Type B pancreatic cell (in vitro differentiated cells): ENCODE data around the gene AGO3. TPM values are rescaled to one million over a fixed set of nuclear protein-coding genes. Genes with fewer than 3 reads are reported as not detected.

Experiments used
- DNase-seq: peaks from one replicate; pipeline ENCODE4 v3.0.0; 2021; ENCODE audit warnings: mixed read lengths; ENCODE audit not compliant: unreplicated experiment; ENCODE audit errors: extremely low spot score
- H3K27ac Mint-ChIP-seq: 2 replicates; pipeline ENCODE4 v1.8.0; 2021; ENCODE audit warnings: mild to moderate bottlenecking, mixed read lengths
- H3K27me3 Mint-ChIP-seq: 2 replicates; pipeline ENCODE4 v1.8.0; 2021; ENCODE audit warnings: mixed read lengths
- H3K36me3 Mint-ChIP-seq: 2 replicates; pipeline ENCODE4 v1.8.0; 2021; ENCODE audit warnings: mixed read lengths
- H3K4me1 Mint-ChIP-seq: one replicate; pipeline ENCODE4 v1.8.0; 2021; ENCODE audit warnings: mixed read lengths; ENCODE audit not compliant: unreplicated experiment
- H3K4me3 Mint-ChIP-seq: 2 replicates; pipeline ENCODE4 v1.8.0; 2021; ENCODE audit warnings: mild to moderate bottlenecking, mixed read lengths
- H3K9me3 Mint-ChIP-seq: 2 replicates; pipeline ENCODE4 v1.8.0; 2021; ENCODE audit warnings: mixed read lengths
- total RNA-seq: library from RNA; stranded (reverse); gene quantifications from 2 replicates; pipeline ENCODE4 v1.2.1, GENCODE V29; 2021; ENCODE audit warnings: low replicate concordance
- TF ChIP-seq, protein P1 (sequence below): fragments of 200-600 bp; sonication (generic); conservative IDR thresholded peaks from 2 replicates; pipeline ENCODE4 v1.5.0; 2021; ENCODE audit warnings: antibody characterized with exemption, mild to moderate bottlenecking

The AGO3 gene
- total RNA-seq, 1 donor from 2014 or later = 30.6 TPM

DNA sequence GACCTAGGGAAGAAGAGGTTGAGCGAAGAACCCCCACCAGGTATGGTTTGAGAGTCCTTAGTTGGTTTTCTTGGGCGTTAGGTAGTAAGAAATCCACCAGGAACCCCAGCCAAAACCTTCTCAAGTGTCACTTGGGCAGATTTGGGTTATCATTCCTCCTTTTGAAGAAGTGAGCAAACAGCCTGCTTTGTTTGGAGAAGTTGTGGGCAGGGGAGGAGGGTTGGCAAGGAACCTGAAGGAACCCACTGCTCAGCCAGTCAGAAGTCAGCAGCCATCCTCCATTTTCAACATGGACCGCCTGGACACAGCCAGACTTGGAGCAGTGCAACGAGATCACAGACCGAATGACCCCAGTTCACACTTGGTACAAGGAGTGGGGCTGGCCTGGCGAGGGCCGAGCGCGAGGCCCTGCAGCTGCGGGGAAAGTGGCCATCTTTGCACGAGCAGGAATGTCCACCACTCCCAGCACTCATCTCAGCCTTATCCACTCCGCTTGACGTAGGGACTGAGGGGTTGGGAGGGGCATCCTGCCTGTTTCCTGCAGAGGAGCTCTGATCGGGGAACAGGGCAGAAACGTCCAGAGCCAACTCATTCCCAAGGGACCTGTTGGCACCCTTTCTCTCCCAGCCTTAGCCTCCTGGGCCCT is 165.0 kb downstream of the AGO3 start:
- Mint-ChIP-seq H3K9me3 (no peaks in the 10 kb centered on the region), H3K4me1 (peaks cover 5% of the 10 kb centered on the region), H3K4me3 (no peak overlapping the region), H3K27ac (no peak overlapping the region), H3K36me3 (no peaks in the 10 kb centered on the region), H3K27me3 (no peaks in the 10 kb centered on the region)
- DNase-seq = no peak
- TF ChIP-seq, protein P1, sequence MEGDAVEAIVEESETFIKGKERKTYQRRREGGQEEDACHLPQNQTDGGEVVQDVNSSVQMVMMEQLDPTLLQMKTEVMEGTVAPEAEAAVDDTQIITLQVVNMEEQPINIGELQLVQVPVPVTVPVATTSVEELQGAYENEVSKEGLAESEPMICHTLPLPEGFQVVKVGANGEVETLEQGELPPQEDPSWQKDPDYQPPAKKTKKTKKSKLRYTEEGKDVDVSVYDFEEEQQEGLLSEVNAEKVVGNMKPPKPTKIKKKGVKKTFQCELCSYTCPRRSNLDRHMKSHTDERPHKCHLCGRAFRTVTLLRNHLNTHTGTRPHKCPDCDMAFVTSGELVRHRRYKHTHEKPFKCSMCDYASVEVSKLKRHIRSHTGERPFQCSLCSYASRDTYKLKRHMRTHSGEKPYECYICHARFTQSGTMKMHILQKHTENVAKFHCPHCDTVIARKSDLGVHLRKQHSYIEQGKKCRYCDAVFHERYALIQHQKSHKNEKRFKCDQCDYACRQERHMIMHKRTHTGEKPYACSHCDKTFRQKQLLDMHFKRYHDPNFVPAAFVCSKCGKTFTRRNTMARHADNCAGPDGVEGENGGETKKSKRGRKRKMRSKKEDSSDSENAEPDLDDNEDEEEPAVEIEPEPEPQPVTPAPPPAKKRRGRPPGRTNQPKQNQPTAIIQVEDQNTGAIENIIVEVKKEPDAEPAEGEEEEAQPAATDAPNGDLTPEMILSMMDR = no peak

DNA sequence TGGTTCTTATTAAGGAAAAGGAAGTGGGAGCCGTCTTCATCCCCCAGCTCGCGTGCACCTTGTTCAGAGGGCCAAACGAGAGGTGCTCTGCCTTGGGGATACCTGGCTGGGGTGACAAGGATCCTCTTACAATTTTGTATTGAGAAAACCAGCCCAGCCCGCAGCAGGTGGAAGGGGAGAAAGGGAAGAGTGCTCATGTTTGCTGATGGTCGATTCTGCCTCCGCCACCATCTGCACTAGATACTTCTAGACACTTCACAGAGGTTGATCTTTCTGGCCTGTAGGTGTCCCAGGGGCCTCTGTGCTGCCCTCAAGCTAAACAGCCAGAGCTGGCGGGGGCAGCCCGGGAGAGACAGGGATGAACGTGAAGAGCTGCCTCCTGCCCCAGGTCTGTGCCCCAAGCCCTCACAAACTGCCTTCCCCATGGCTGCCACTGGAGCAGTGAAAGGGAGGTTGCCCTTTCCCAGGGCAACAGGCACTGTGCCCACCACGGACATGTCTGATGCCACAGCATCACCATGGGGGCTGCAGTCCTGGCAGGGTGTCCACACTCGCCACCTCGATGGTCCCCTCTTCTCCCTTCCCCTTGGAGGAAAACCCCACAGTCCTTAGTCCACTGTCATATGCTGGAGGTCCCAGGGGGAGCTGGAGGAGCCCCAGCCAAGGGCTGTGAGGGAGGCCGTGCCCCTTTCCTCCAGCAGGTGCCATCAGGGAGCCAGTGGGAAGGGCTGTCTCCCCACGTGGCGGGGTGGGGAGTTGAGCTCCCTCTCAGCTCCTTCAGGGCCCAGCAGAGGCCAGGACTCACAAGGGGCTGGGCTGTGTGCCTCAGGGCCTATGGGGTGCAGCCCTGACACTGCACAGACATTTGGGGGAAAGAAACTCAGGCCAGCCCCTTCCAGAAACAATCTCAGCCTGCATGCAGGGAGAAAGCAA is 165.9 kb downstream of the AGO3 start:
- peaks cover 5% of the 10 kb centered on the region for H3K4me1 Mint-ChIP-seq
- H3K4me3 Mint-ChIP-seq = no peak overlapping the region
- no peak overlapping the region for H3K27ac Mint-ChIP-seq
- H3K9me3 Mint-ChIP-seq = no peaks in the 10 kb centered on the region
- DNase-seq = no peak
- no peaks in the 10 kb centered on the region for H3K36me3 Mint-ChIP-seq
- TF ChIP-seq, protein P1 = peak; percentile 54
- no peaks in the 10 kb centered on the region for H3K27me3 Mint-ChIP-seq

DNA sequence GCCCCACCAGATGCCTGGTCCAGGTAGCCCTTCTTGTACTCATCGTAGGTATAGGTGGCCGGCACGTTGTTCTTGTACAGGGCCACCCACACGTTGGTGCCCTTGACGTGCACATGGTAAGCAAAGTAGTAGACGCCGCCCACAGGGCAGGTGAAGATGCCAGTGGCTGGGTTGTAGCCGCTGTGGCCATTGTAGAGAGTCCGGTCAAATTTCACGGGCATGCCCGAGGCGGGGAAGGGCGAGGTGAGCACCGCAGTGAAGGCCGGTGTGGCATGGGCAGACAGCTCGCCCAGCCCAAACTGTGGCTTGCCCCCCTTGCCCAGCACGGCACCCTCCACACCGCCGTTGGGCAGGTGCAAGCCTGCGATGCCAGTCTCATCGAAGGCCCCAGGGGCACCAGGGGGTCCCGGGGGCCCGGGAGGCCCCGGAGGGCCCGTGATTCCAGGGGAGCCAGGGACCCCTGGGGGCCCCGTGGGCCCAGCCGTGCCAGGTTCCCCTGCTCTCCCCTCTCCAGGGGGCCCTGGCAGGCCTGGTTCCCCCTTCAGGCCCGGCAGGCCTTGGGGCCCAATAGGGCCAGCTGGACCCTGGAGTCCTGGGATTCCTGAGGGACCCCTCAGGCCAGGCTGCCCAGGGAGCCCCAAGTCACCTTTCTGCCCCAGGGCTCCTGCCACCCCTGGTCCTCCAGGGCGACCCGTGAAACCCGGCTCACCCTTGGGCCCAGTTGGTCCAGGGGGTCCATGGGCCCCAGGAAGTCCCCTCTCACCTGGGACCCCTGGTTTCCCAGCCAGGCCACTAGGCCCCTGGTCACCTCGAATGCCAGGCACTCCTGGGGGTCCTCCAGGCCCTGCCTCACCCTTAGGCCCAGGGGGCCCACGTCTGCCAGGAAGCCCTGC is 167.0 kb downstream of the AGO3 start:
- no peaks in the 10 kb centered on the region for H3K27me3 Mint-ChIP-seq
- peaks cover 5% of the 10 kb centered on the region for H3K4me1 Mint-ChIP-seq
- TF ChIP-seq, protein P1 = no peak
- H3K27ac Mint-ChIP-seq = no peak overlapping the region
- H3K4me3 Mint-ChIP-seq = no peak overlapping the region
- no peak for DNase-seq
- no peaks in the 10 kb centered on the region for H3K9me3 Mint-ChIP-seq
- no peaks in the 10 kb centered on the region for H3K36me3 Mint-ChIP-seq

DNA sequence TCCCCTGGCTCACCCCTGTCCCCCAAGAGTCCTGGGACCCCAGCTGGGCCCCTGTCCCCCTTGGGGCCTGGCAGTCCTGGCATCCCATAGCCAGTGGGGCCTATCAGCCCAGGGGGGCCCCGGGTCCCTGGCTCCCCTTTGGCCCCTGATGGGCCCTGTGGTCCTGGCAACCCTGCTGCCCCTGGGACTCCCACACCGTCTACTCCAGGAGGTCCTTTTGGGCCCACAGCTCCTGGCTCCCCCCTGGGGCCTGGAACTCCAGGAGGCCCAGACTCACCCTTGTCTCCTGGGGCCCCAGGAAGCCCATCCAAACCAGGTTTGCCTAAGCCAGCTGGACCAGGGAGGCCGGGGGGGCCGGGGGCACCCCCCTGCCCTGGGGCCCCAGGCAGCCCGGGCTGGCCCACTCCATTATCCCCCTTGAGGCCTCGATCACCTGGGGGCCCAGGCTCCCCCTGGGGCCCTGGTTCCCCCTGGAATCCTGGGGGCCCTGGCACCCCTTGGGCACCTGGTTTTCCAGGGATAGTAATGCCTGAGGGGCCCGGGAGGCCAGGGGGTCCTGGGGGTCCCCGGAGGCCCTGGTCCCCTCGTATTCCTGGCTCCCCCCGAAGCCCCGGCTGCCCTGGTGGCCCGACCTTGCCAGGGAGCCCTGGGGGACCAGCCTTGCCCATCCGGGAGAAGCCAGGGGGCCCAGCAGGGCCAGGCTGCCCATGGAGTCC is 167.9 kb downstream of the AGO3 start:
- H3K4me1 Mint-ChIP-seq = peaks cover 5% of the 10 kb centered on the region
- H3K4me3 Mint-ChIP-seq = no peak overlapping the region
- no peak for DNase-seq
- H3K9me3 Mint-ChIP-seq = no peaks in the 10 kb centered on the region
- H3K36me3 Mint-ChIP-seq = no peaks in the 10 kb centered on the region
- TF ChIP-seq, protein P1 = no peak
- H3K27ac Mint-ChIP-seq = no peak overlapping the region
- no peaks in the 10 kb centered on the region for H3K27me3 Mint-ChIP-seq
